ENCODE results near the gene NKX3-2. TPM values are rescaled to one million over a fixed set of nuclear protein-coding genes. Genes with fewer than 3 reads are reported as not detected.

NKX3-2 gene
- total and polyA plus RNA-seq, 10 of the 15 experiments (the other 5 are each of a cell fraction or from before 2014, with no cell fraction given), result not detected

DNA sequence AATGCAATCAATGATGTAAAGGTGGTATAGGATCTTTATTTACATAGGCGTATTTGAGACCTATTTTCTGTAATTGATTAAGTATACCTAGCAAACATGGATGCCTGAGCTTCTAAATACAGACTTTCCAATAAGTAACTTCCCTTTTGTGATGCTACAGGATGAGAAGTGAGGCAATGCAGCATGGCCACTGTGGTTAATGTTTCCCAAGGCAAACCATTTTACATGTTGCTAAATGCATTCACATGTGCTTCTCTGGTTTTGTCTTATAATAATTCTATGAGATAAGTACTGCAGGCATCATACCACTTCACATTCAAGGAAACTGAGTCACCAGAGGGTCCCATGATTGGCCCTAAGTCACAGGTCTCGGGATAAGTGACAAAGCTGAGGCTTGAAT lies 35.7 kb upstream of the NKX3-2 start:
- 97% methylated on average over 2 of the region's 2 CpGs for WGBS (ENCODE audit: insufficient coverage, insufficient replicate concordance, low lambda C conversion rate, missing lambda C conversion rate)
- DNase-seq (ENCODE audit: low read depth, low spot score), result no peak
- H3K4me2 ChIP-seq (ENCODE audit: control insufficient read depth, insufficient read depth), result no peak overlapping the region
- no TSS peak for BruUV-seq (replicated peaks)
- ChIA-PET POLR2A (no interaction called here), RAD21 (ENCODE audit: unreplicated experiment) (no interaction called here), SMC1A (ENCODE audit: uncharacterized antibody, unreplicated experiment) (no interaction called here), CTCF (no interaction called here)
- H3K27me3 ChIP-seq (replicated peaks in 1 of 2; ENCODE audit: control insufficient read depth in 2 of 2, insufficient read depth in 2 of 2, low read length in 1 of 2), result no peaks in the 10 kb centered on the region
- ATAC-seq, result no peak
- intact Hi-C loops (cut with micrococcal nuclease; ENCODE audit: unreplicated experiment), result no loop called here
- no peak overlapping the region for H3K4me3 ChIP-seq
- FAIRE-seq, result no peak
- no peaks in the 10 kb centered on the region for H3K4me1 ChIP-seq (ENCODE audit: control insufficient read depth, insufficient read depth, low read length)
- H4K20me1 ChIP-seq (ENCODE audit: control insufficient read depth, insufficient read depth), result no peaks in the 10 kb centered on the region
- H3K36me3 ChIP-seq (ENCODE audit: control insufficient read depth in 2 of 2, insufficient read depth in 2 of 2, low read length in 1 of 2), result peaks cover 2 to 11% of the 10 kb centered on the region in 2 experiments; a peak in 2 of 4 replicates
- in situ Hi-C loops (cut with MboI), result no loop called here
- H3K9me3 ChIP-seq (replicated peaks; ENCODE audit: control insufficient read depth, insufficient read depth, low read length), result no peaks in the 10 kb centered on the region
- no peak overlapping the region for H3K9ac ChIP-seq (ENCODE audit: control insufficient read depth, insufficient read depth, low read length)
- H3K27ac ChIP-seq (ENCODE audit: control insufficient read depth, insufficient read depth), result no peak overlapping the region
- H3K79me2 ChIP-seq (ENCODE audit: control insufficient read depth, insufficient read depth, low read length), result no peaks in the 10 kb centered on the region
- TF ChIP-seq, protein P1, sequence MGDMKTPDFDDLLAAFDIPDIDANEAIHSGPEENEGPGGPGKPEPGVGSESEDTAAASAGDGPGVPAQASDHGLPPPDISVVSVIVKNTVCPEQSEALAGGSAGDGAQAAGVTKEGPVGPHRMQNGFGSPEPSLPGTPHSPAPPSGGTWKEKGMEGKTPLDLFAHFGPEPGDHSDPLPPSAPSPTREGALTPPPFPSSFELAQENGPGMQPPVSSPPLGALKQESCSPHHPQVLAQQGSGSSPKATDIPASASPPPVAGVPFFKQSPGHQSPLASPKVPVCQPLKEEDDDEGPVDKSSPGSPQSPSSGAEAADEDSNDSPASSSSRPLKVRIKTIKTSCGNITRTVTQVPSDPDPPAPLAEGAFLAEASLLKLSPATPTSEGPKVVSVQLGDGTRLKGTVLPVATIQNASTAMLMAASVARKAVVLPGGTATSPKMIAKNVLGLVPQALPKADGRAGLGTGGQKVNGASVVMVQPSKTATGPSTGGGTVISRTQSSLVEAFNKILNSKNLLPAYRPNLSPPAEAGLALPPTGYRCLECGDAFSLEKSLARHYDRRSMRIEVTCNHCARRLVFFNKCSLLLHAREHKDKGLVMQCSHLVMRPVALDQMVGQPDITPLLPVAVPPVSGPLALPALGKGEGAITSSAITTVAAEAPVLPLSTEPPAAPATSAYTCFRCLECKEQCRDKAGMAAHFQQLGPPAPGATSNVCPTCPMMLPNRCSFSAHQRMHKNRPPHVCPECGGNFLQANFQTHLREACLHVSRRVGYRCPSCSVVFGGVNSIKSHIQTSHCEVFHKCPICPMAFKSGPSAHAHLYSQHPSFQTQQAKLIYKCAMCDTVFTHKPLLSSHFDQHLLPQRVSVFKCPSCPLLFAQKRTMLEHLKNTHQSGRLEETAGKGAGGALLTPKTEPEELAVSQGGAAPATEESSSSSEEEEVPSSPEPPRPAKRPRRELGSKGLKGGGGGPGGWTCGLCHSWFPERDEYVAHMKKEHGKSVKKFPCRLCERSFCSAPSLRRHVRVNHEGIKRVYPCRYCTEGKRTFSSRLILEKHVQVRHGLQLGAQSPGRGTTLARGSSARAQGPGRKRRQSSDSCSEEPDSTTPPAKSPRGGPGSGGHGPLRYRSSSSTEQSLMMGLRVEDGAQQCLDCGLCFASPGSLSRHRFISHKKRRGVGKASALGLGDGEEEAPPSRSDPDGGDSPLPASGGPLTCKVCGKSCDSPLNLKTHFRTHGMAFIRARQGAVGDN (IDR thresholded peaks at IDR 0.05), result no peak
- TF ChIP-seq EED (IDR thresholded peaks at IDR 0.05; ENCODE audit: low read depth) (no peak), KAT2A (conservative IDR thresholded peaks at IDR 0.05; ENCODE audit: control insufficient read depth, low read depth, low read length) (no peak), CHD4 (IDR thresholded peaks at IDR 0.05) (no peak), SUPT20H (IDR thresholded peaks at IDR 0.05; ENCODE audit: borderline replicate concordance, control insufficient read depth, low read depth, low read length) (no peak), MYB (IDR thresholded peaks at IDR 0.05; ENCODE audit: borderline replicate concordance, low read depth, low read length) (no peak)
- TF ChIP-seq, protein P2, sequence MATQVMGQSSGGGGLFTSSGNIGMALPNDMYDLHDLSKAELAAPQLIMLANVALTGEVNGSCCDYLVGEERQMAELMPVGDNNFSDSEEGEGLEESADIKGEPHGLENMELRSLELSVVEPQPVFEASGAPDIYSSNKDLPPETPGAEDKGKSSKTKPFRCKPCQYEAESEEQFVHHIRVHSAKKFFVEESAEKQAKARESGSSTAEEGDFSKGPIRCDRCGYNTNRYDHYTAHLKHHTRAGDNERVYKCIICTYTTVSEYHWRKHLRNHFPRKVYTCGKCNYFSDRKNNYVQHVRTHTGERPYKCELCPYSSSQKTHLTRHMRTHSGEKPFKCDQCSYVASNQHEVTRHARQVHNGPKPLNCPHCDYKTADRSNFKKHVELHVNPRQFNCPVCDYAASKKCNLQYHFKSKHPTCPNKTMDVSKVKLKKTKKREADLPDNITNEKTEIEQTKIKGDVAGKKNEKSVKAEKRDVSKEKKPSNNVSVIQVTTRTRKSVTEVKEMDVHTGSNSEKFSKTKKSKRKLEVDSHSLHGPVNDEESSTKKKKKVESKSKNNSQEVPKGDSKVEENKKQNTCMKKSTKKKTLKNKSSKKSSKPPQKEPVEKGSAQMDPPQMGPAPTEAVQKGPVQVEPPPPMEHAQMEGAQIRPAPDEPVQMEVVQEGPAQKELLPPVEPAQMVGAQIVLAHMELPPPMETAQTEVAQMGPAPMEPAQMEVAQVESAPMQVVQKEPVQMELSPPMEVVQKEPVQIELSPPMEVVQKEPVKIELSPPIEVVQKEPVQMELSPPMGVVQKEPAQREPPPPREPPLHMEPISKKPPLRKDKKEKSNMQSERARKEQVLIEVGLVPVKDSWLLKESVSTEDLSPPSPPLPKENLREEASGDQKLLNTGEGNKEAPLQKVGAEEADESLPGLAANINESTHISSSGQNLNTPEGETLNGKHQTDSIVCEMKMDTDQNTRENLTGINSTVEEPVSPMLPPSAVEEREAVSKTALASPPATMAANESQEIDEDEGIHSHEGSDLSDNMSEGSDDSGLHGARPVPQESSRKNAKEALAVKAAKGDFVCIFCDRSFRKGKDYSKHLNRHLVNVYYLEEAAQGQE (IDR thresholded peaks at IDR 0.05; ENCODE audit: low read depth, low read length), result no peak
- TF ChIP-seq, protein P3, sequence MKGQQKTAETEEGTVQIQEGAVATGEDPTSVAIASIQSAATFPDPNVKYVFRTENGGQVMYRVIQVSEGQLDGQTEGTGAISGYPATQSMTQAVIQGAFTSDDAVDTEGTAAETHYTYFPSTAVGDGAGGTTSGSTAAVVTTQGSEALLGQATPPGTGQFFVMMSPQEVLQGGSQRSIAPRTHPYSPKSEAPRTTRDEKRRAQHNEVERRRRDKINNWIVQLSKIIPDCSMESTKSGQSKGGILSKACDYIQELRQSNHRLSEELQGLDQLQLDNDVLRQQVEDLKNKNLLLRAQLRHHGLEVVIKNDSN (IDR thresholded peaks at IDR 0.05; ENCODE audit: borderline replicate concordance, extremely low read length, insufficient read depth, low read depth, low read length), result no peak
- no peak overlapping the region for H2AFZ ChIP-seq (ENCODE audit: control insufficient read depth, low read depth, low read length)
